ENCODE measurements around the gene BARD1. TPM values are rescaled to one million over a fixed set of nuclear protein-coding genes. Genes with fewer than 3 reads are reported as not detected.

The BARD1 gene
- total RNA-seq, 2 donors from 2014 or later = 19.7 to 26.9 TPM

DNA sequence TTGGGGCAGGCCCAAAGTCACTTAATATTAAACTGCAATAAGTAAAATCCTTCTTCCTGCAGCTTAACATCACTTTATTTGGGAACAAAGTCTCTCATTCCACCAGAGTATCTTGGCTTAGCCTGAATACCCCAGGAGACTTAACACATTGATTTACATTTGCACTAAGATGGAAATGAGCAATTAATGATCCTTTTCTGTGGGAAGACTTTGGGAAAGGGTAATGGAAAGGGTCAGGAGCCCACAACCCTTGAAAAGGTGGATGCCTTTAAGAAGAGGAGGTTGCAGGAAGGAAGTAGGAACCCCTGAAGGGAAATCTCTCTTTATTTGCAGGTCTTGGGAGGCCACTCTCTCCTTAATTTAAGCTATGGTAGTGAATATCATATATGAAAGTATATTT is 28.0 kb upstream of the BARD1 start:
- intact Hi-C loops (cut with DNase I) = no loop called here
- TF ChIP-seq, protein P1, sequence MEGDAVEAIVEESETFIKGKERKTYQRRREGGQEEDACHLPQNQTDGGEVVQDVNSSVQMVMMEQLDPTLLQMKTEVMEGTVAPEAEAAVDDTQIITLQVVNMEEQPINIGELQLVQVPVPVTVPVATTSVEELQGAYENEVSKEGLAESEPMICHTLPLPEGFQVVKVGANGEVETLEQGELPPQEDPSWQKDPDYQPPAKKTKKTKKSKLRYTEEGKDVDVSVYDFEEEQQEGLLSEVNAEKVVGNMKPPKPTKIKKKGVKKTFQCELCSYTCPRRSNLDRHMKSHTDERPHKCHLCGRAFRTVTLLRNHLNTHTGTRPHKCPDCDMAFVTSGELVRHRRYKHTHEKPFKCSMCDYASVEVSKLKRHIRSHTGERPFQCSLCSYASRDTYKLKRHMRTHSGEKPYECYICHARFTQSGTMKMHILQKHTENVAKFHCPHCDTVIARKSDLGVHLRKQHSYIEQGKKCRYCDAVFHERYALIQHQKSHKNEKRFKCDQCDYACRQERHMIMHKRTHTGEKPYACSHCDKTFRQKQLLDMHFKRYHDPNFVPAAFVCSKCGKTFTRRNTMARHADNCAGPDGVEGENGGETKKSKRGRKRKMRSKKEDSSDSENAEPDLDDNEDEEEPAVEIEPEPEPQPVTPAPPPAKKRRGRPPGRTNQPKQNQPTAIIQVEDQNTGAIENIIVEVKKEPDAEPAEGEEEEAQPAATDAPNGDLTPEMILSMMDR (IDR thresholded peaks at IDR 0.05) = no peak
- H3K9me3 ChIP-seq = no peaks in the 10 kb centered on the region

DNA sequence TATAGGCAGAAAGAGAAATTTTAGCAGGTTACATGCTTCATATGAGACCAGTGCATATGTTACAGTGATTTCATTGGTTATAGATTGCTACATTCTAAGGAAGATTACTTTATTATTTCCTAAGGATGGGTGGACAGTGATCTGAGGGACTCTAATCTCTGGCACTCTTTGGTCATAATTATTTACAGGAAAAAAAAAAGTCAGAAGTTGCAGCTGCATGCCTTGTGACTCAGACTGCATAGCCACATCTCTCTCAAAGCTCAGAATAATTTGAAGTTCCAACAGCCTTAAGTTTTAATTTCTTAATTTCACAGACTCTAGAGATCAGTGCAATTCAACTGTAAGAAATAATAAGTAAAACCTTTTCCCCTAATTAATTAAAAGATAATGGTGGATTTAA is 27.1 kb upstream of the BARD1 start:
- H3K36me3 ChIP-seq = no peaks in the 10 kb centered on the region
- H3K27ac ChIP-seq = no peak overlapping the region
- no peak overlapping the region for H3K4me3 ChIP-seq
- DNase-seq = no peak
- no peaks in the 10 kb centered on the region for H3K27me3 ChIP-seq
- no peak overlapping the region for H3K9ac ChIP-seq (ENCODE audit: low read depth in 2 of 2, low read length in 2 of 2)
- no peaks in the 10 kb centered on the region for H3K9me3 ChIP-seq
- intact Hi-C loops (cut with DNase I) = no loop called here
- TF ChIP-seq, protein P1 (IDR thresholded peaks at IDR 0.05) = no peak
- H3K4me1 ChIP-seq = no peaks in the 10 kb centered on the region

More for the DNA sequence above, 28.0 kb upstream of the BARD1 start:
- Histone ChIP-seq H3K4me3 (no peak overlapping the region), H3K27ac (no peak overlapping the region), H3K27me3 (no peaks in the 10 kb centered on the region), H3K9ac (ENCODE audit: low read depth in 2 of 2, low read length in 2 of 2) (no peak overlapping the region), H3K4me1 (no peaks in the 10 kb centered on the region), H3K36me3 (no peaks in the 10 kb centered on the region)
- DNase-seq = no peak

DNA sequence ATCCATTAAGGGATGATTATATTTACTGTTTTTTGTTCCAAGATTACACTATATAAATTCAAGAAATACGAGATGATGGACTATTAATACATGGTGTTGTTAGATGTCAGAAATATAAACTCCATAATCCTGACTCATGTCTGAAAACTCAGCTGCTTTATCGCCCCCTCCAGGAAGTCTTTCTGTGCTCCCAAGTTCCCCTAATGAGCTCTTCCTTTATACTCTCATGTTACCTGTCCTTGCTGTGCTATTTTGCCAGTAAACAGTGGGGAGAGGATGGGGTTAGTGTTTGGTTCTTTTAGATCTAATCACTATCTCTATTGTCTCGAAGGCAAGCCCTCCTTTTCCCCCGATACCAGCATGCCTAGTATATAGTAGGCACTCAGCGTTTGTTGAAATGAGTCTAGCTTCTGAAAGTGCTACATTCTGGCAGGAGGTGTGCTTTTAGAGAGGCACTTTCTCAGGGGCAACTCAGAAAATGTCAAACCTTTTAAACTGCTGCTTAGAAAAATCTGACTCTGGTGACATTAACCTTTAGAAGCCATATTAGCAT is 21.4 kb upstream of the BARD1 start:
- TF ChIP-seq, protein P1 (IDR thresholded peaks at IDR 0.05) = no peak
- intact Hi-C loops (cut with DNase I) = no loop called here
- DNase-seq = no peak

DNA sequence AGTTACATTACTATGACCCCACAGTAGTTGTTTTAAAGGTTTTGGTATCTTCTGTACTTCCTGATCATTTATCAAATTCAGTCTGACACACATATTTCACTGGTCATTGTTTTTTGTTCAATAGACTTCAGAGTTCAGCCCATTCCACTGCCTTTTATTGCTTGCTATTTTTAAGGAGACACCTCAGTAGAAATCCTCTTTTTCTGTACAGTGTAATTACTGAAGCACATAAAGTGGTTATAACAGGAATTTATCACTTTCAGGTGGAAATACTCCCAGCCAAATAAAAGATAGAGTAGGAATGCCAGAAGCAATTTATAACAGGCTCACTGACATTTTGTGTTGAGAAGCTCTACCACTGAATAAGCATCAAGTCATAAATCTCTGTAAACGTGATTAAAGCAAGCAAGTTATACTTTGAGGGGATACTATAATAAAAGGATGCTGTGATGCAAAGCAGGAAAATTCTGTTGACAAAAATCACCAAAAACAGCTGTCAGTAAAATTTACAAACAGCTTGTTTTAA is 6.6 kb upstream of the BARD1 start:
- intact Hi-C loops (cut with DNase I) = no loop called here
- TF ChIP-seq, protein P1 (IDR thresholded peaks at IDR 0.05) = no peak
- no peaks in the 10 kb centered on the region for H3K27me3 ChIP-seq

More for the DNA sequence above, 21.4 kb upstream of the BARD1 start:
- Histone ChIP-seq H3K9me3 (no peaks in the 10 kb centered on the region), H3K4me3 (no peak overlapping the region), H3K36me3 (no peaks in the 10 kb centered on the region), H3K9ac (ENCODE audit: low read depth in 2 of 2, low read length in 2 of 2) (no peak overlapping the region), H3K27me3 (no peaks in the 10 kb centered on the region), H3K27ac (no peak overlapping the region), H3K4me1 (no peaks in the 10 kb centered on the region)

DNA sequence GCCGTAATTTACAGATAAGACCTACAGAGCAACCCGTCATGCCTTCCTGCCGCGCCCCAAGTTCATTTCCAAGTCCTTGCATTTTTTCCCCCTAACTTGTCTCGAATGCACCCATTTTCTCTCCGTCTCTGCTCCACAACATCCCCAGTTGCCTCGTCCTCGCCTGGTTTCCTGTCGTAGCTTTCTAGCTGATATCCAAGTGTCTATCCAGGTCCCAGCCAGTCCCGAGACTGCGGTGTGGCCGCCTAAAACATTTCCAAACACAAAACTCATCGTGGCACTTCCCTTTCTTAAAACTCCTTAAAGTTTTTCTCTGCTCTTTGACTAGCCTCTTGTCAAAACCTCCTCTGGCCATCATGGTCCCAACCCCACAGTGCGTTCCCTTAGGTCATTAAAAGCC is 1.2 kb upstream of the BARD1 start:
- no peak overlapping the region for H3K27ac ChIP-seq
- intact Hi-C loops (cut with DNase I) = no loop called here
- peak overlapping the region in 1 of 2 donors; percentile 81 for H3K9ac ChIP-seq (ENCODE audit: low read depth in 2 of 2, low read length in 2 of 2)
- TF ChIP-seq, protein P1 (IDR thresholded peaks at IDR 0.05) = no peak
- H3K36me3 ChIP-seq = no peaks in the 10 kb centered on the region
- H3K4me1 ChIP-seq = no peaks in the 10 kb centered on the region
- no peaks in the 10 kb centered on the region for H3K9me3 ChIP-seq
- H3K4me3 ChIP-seq = peak overlapping the region; percentile 88
- peak; percentile 32 for DNase-seq
- no peaks in the 10 kb centered on the region for H3K27me3 ChIP-seq

More for the DNA sequence above, 6.6 kb upstream of the BARD1 start:
- DNase-seq = no peak
- Histone ChIP-seq H3K4me1 (no peaks in the 10 kb centered on the region), H3K9ac (ENCODE audit: low read depth in 2 of 2, low read length in 2 of 2) (no peak overlapping the region), H3K36me3 (no peaks in the 10 kb centered on the region), H3K9me3 (no peaks in the 10 kb centered on the region), H3K27ac (no peak overlapping the region), H3K4me3 (no peak overlapping the region)
